Measurements from ENCODE around the gene C2orf76.

DNA sequence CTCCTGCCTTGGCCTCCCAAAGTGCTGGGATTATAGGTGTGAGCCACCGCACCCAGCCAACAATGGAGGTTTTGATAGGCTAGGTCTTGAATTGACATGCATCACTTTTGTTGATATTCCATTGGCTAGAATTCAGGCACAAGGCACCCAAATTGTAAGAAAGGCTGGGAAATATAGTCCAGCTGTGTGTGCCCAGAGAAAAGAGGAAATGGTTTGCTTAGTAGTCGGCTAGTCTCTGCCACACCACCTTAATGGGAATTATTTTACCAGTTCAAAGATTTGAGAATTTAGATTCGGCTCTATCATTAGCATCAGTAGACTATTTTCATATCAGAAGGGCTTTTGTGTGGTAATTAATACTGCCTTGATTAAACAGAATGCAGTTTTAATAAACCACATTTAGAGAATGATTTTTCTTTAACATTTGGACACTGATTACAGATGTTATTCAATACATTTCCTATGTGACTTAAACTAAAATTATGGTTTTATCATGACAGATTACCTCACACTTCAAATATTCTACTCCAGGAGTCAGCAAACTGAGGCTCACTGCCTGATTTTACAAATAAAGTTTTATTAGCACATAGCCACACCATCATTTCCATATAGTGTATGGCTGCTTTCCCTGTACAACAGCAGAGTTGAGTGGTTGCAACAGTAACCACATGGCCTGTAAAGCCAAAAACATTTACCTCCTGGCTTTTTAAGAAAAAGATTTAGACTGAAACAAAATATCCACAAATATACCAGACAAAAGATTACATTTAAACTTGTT lies 27.5 kb upstream of the C2orf76 start:
- TF ChIP-seq POLR2AphosphoS5 (IDR thresholded peaks at IDR 0.05; ENCODE audit: borderline replicate concordance, low read depth, low read length) (no peak), EZH2 (IDR thresholded peaks at IDR 0.05) (no peak), FOXP2 (optimal IDR thresholded peaks at IDR 0.05; ENCODE audit: control extremely low read depth, extremely low read length, insufficient read depth) (no peak)
